GM19025 (cell line): ENCODE measurements around the gene SLC28A3.

ENCODE experiments used
- ATAC-seq: cut with Tn5 transposase; IDR thresholded peaks from one replicate; pipeline ENCODE4 v1.9.1; 2021; ENCODE audit warnings: mild to moderate bottlenecking, low read depth, moderate library complexity; ENCODE audit not compliant: unreplicated experiment

Gene SLC28A3

GRCh38 chr9:84349671-84350070 is 9.1 kb upstream of the SLC28A3 start:
- no peak for ATAC-seq

DNA sequence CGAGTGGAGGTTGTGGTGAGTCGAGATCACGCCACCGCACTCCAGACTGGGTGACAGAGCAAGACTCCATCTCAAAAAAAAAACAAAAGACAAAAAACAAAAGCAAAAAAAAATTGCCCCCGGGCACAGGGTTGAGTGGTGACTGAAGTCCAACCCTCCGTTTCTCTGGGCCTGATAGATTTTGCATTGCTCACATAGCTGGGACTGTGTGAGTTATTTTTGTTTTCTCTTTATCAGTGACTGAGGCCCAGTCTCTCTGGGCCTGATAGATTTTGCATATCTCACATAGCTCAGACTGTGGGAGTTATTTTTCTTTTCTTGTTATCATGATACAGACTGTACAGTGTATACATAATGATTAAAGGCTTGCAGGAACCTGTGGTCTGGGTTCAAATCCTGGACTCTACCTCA is 2.6 kb upstream of the SLC28A3 start:
- no peak for ATAC-seq

- ATAC-seq, result no peak
Observed at GRCh38 chr9:84339962-84340361, 596 bp downstream of the SLC28A3 start.

DNA sequence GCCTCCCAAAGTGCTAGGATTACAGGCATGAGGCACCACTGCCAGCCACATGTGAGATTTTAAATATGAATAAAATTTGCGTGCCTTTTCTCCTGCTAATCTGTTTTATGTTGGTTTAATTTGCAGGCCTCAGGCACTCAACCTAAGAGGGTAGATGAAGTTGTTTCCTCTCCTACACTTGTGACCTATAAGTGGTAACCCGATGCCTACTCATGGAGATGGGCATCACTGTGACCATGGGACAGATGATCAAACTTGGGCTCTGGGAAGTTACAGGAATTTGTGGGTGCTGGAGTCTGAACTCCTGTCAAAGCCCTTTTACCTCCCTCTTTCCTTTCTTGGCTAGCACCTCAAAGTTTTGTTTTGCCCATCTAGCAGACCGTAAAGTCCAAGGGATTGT is 1.1 kb downstream of the SLC28A3 start:
- ATAC-seq, result no peak

DNA sequence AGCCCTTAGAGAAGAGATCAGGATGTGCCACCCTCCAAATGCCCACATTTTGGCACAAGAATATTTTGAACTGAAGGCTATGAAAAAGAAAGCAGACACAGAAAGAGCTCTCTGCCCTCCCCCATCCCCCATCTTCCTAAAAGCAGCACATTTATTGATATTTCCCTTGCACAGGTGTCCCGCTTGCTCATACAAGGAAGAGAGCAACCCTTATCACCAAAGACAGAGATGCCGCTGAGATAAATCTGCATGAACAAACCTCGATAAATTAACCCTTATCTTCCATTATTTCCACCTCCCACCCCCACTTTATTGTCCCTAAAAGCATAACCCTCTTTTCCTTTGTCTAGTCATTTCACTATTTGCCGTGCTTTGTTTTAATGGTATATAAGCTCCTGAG is 1.8 kb downstream of the SLC28A3 start:
- ATAC-seq, result no peak

GRCh38 chr9:84337252-84337651 is 3.3 kb downstream of the SLC28A3 start:
- no peak for ATAC-seq

DNA sequence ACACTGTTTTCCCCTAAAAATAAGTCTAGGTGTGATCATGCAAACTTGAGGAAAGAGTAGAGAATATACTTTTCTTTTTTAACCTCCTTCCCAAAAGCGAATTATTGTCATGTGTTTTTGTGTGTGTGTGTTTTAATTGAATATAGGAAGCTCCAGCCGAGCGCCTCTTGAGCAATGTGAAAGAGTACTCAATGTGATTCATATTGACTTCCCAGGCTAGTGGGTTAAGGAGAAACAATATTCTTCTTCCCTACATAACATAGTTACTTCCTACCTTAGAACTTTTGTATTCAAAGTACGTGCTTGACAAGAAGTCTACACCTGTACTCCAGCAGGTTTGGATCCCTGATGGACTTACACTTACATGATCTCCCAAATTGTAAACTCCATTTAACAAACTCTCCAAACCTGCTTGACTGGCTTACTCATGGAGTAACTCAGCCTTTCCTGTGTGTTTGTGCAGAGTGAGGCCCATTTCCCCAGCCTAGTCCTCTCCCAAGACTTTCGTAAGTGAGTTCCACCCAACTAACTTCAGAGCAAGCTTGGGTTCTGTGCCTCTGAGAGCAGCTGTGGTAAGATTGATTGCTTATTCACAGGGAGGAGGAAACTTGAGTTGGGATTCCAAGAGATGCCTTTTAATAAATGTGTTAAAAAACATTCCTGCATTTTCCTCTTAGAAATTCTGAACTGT is 9.3 kb downstream of the SLC28A3 start:
- ATAC-seq, result no peak

- no peak for ATAC-seq
Observed at GRCh38 chr9:84330246-84330645, 10.3 kb downstream of the SLC28A3 start.

DNA sequence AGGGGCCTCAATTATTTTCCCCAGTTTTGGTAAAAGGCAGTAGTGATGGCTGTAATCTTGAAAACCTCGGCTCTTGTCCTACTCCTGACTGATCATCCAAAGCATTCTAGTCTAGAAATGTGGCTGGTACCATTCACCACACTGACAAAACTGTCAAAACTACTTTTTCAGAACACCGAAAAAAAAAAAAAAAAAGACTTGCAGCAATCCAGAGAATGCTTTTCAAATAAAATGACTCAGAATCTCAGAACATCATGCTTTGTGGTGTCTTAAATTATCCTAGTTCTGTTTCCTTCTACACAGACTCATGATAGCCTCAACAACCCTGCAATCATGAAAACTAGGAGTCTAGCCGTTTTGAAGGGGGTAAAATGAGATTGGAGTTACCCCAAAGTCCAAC is 13.4 kb downstream of the SLC28A3 start:
- no peak for ATAC-seq

DNA sequence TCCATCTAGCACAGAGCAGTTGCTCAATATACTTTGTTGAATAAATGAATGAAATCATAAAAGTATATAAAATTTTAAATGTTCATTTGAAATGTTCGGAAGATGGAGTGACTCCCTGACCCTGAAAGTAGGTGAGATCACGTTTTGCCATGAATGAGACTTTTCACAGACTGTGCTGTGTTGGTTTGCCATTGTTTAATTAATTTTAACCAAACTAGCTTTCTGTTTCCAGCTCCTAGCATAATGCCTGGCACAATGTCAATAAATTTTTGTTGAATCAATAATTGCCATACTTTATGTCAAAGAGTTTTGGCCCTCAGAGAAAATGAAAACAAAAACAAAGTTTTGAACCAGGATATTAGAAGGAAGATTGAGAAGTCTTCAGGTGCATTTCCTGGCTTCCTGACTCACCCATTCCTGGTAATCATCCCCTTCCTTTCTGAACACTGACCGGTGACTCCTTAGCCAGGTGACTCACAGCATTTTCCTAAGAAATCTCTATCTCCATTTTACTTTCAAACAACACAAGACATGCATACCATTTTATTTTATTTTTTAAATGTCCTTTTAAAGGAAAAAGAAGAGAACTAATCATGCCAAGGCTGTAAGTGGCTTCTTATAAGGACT is 15.1 kb downstream of the SLC28A3 start:
- ATAC-seq, result no peak

- ATAC-seq, result no peak
Observed at GRCh38 chr9:84324811-84325210, 15.7 kb downstream of the SLC28A3 start.

DNA sequence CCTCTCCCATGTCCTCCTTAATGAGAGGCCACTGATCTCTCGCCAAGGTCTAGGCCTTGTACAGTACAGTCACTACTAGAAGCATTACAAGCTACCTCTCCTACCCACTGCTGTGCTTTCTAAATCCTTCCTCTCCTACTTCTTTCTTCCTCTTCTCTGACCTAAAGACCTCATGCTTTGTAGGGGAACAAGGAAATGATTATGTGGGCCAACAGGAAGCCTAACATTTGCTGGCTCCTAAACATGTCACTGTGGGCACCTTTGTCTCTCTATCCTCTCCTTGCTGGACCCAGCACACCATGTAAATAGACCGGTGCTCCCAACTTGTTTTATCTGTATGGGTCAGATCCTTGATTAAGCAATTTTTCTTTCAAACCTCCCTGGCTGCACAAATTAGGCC is 16.7 kb downstream of the SLC28A3 start:
- no peak for ATAC-seq

DNA sequence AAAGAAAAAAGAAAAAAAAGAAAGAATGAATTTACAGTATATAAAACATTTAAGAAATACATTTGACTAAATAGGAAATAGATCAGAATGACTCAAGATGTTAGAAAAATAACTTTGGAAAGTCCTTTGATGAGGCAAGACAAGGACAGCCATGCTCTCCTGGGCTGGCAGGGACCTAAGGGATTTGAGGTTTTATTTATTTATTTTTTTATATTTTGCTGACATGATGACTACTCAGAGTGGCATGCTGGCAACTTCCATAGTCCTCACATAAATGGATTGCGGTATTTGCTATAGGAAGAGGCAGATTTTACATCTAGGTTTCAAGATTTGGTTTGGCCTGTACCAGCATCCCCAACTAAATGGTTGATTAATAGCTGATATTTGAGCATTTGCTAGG is 17.7 kb downstream of the SLC28A3 start:
- no peak for ATAC-seq

GRCh38 chr9:84320231-84320630 is 20.3 kb downstream of the SLC28A3 start:
- no peak for ATAC-seq

DNA sequence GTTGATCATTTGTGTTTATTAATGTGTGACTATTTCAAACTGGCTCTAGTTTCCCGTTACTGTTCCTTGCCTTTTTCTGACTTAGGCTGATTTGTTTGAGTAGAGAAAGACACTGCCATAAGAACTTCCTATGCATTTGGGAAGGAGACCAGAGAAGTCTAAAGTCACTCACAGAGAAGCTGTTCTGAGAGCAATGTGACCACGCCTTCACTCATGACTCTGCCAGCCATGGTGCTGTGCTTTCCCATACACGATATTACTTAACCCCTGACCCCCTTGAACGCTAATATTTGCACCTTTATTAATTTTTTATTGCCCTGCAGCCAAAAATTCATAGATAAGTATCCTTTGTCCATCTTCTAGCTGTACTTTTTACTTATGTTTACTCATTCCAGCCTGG is 20.9 kb downstream of the SLC28A3 start:
- ATAC-seq, result no peak

GRCh38 chr9:84318981-84319380 is 21.6 kb downstream of the SLC28A3 start:
- ATAC-seq, result no peak

DNA sequence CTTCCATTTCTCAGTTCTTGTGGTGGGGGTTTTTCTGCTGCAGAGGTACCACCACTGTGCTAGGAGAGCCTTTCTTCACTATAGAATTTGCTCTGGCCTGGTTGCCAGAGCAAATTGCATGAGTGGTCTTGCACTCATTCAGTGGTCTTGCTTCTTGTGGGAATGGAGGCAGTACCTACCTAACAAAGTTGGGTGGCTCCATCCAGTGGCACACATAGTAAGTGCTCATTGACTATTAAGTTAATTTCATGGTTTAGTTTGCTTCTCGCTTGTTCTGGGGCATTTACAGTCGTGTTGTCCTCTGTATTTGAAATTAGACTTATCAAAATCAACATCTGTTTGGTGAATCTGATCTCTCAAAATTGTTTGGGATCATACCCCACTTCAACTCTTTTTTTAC is 23.0 kb downstream of the SLC28A3 start:
- ATAC-seq, result no peak

- no peak for ATAC-seq
Observed at GRCh38 chr9:84315278-84315877, 25.2 kb downstream of the SLC28A3 start.

DNA sequence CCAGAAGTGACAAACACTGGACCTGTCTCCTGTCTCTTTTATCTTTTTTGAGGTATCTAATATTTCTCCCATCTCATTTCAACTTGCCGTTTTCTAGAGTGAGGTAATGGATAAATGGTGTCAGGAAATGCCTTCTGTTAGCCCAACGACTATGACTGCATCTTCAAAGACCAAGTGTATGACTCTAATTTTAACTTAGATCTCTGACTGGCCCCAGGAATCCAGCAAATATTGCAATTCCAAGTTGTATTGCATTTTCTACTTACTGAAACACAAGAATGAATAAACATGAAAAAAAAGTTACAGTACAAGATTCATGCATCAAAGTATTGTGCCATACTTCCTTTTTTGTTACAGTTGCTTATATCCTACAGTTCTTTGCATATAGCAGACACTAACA is 26.3 kb downstream of the SLC28A3 start:
- no peak for ATAC-seq

- no peak for ATAC-seq
Observed at GRCh38 chr9:84310883-84311282, 29.7 kb downstream of the SLC28A3 start.

- ATAC-seq, result no peak
Observed at GRCh38 chr9:84305497-84306131, 34.9 kb downstream of the SLC28A3 start.

DNA sequence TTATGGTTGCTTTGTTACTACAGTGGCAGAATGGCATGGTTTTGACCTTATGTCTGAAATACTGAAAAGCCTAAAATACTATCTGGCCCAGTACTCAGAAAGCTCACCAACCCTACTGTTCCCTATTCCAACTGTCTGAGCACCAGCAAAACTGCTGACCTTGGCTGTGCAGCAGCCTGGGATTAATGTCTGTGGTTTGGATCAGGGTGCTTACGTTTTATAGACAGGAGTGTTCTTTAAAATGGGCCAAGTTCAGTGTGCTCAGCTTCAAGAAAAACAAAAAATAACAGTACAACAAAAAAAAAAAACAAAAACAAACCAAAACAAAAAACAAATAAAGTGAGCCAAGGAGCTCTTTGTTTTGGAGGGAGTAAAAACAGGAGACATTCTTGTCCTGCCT is 36.4 kb downstream of the SLC28A3 start:
- no peak for ATAC-seq
